HG02678 (cell line): ENCODE measurements around the gene AUNIP.
"Not testable (repeated sequence)": the region's sequence is repeated elsewhere in the genome, so short reads cannot be mapped to it uniquely, and the experiment has no call there.

Source experiments
- ATAC-seq: cut with Tn5 transposase; IDR thresholded peaks from one replicate; pipeline ENCODE4 v1.9.1; 2021; ENCODE audit warnings: mild to moderate bottlenecking, moderate library complexity; ENCODE audit not compliant: unreplicated experiment

Gene AUNIP

DNA sequence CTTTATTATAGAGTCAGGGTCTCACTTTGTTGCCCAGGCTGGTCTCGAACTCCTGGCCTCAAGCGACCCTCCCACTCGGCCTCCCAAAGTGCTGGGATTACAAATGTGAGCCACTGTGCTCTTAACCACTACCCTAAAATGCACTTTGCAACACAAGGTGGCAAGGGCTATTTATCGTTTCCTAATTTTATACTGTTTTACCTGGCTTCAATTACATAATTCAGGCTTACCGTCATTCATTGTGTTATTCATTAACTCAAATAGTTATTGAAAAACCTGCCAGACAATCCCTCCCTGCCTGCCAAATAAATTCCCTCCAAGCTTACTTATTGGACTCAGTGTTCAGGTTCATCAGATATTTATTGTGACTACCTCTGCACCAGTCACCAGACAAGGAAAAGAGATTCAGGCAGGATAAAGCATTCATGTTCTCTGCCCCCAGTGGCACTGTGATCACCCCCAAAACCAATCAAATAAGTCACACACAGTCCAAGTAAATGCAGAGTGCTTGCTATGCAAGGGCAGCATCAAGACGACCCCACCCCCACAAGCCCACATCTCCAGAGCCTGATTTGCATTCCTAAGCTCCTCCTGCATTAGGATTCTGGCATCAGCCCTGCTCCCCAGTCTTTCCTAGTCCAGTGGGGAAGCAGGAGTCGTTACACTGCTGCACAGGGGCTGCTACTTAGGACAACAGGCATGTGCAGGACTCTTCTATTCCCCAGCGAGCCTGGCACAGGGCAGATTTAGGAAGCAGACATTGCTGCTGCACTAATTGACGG lies 8.1 kb upstream of the AUNIP start:
- no peak for ATAC-seq

- ATAC-seq = no peak
Measured at GRCh38 chr1:25866288-25866687, 7.0 kb upstream of the AUNIP start.

DNA sequence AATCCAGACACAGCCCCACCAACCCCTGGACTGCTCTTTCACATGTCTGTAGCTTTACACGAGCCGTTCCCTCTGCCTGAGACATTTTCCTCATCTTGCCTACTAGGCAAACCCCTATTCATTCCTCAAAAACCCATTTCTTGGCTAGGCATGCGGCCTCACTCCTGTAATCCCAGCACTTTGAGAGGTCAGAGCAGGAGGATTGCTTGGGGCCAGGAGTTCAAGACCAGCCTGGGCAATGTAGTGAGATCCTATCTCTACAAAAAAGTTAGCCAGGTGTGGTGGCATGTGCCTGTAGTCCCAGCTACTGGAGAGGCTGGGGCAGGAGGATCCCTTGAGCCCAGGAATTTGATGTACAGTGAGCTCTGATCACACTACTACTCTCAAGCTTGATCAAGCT lies 5.2 kb upstream of the AUNIP start:
- ATAC-seq = no peak

GRCh38 chr1:25863486-25864262 lies 4.4 kb upstream of the AUNIP start:
- ATAC-seq = no peak

DNA sequence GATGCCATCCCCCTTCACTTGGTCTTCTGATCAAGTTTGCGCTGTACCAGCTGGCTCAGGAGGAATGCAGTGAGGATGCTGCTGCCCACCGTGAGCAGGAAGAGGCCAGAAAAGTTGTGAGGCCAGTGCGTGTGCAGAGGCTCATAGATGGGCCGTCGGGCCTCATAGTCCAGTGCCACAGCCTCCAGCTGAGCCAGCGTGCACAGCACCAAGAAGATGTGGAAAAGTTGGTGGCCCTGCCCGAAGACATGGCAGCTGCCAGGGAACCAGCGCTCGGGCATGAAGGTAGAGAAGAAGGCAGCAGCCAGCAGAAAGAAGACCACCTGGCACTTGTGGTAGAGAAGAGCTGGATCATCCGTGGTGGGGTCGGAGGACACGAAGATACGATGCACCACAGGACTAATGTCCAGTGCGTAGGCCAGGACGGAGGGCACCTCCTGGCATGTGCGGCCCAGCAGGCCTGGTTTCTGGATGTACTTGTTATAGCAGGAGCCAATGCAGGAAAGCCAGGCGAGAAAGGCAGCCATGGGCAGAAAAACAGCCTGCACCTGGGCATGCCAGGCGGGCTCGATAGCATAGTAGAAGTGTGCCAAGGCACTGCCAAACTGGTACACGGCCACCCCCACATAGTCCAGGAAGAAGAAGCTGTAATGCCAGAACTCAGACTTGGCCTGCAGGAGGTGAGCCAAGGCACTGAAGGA lies 3.7 kb upstream of the AUNIP start:
- no peak for ATAC-seq

- ATAC-seq = no peak
Measured at GRCh38 chr1:25861316-25862286, 2.3 kb upstream of the AUNIP start.

- no peak for ATAC-seq
Measured at GRCh38 chr1:25858494-25858893, 763 bp downstream of the AUNIP start.

- no peak for ATAC-seq
Measured at GRCh38 chr1:25856856-25857255, 2.4 kb downstream of the AUNIP start.

DNA sequence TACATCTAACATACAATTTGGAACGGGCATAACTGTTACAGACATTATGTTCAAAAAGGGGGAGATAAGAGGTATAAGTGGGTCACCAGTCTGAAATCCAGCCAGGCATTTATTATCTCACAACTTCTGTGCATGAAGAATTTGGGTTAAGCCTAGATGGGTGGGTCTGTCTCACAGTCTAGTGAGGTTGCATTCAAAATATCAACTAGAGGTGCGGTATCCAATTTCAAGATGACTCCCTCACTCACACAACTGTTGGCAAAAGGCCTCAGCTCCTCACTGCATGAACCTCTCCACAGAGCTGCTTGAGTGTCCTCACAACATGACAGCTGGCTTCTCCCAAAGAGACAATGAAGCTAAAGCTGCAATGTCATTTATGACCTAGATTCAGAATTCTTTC lies 4.7 kb downstream of the AUNIP start:
- no peak for ATAC-seq

DNA sequence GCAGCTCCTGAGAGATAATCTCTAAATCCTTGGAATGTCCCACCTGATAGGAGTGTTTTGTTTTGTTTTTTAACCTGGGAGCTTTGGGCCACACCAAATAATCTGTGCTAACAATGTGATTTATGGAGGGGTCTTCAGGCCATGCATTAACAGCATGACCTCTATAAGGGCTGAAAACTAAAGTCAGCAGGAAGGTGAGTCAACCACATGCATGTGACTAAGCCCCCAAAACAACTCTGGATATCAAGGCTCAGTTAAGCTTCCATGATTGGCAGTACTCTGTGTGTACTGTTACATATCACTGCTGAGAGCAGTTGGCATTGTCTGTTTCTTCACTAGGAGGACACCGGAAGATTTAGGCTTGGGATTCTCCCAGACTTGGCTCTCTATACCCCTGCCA lies 10.7 kb downstream of the AUNIP start:
- no peak for ATAC-seq

DNA sequence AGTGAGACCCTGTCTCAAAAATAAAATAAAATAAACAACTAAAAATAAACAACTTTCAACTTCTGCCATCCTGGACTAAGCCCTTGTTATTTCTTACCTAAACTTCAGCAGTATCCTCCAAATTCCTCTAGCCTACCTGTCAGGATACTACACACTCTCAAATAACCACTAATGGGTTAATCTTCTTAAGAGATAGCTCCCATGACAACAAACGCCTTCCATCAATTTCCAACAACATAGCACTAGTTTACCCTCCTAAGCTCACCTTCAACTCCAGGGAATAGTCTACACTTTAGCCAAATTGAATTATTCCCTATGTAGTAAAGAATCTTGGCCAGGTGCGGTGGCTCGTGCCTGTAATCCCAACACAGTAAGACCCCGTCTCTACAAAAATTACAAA lies 11.3 kb downstream of the AUNIP start:
- no peak for ATAC-seq

DNA sequence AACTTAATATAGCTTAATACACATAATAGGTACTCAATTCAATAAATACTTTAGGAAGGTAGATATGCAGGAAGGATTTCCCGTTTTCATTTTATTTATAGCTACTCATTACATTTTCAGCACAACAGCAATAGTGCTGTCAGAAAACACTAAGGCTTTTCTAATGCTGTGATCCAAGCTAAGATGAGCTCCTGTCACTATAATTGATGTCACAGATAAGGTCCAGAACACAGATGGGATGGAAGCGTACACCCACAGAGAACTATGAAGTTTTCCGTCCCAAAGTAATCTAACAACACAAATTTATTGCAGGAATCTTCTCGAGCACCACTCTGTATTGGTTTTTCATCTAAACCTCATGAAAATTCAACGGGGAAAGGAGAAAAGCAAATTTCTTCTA lies 13.6 kb downstream of the AUNIP start:
- no peak for ATAC-seq

- ATAC-seq = no peak
Measured at GRCh38 chr1:25844536-25845337, 14.5 kb downstream of the AUNIP start.

DNA sequence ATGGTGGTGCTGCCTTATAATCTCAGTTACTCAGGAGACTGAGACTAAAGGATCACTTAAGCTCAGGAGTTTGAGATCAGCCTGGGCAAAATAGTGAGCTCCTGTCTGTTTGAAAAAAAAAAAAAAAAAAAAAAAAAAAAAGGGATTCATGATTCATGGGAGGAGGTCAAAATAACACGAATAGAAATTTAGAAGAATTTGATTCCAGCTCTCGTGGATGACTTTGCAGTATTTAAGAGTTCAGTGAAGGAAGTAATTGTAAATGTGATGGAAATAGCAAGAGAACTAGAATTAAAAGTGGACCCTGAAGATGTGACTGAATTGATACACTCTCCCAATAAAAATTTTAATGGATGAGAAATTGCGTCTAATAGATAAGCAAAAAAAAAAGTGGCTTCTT lies 15.8 kb downstream of the AUNIP start:
- ATAC-seq = no peak

DNA sequence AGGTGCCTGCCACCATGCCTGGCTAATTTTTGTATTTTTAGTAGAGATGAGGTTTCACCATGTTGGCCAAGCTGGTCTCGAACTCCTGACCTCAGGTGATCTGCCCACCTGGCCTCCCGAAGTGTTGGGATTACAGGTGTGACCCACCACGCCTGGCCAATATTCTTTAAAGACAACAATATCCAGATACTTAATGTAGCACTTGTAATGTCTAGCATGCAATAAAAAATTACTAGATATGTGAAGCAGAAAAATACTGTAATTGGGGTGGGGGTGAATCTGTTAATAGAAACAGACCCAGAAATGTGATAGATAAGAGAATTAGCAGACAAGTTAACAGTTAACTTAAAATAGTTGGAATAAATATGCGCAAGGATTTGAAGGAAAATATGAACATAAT lies 19.4 kb downstream of the AUNIP start:
- ATAC-seq = not testable (repeated sequence)

- no peak for ATAC-seq
Measured at GRCh38 chr1:25837262-25837875, 21.9 kb downstream of the AUNIP start.

GRCh38 chr1:25836695-25837094 lies 22.6 kb downstream of the AUNIP start:
- no peak for ATAC-seq

DNA sequence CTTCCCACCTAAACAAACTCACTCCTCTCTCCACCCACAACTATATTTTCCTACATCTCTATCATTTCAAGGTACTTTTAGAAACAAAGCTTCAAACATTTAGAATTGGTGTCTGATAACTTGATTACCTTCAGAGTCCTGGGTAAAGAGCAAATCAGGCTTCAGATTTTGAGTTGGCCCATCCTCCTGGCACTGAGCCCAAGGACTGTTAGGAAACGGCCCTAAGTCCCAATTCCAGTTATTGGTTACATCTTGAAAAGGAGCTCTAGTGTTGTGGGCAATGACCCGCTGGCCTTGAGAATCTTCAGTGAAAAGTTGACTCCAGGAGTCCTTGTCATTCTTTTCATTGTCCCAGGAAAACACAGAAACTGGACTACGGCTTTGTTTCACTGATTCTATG lies 24.4 kb downstream of the AUNIP start:
- no peak for ATAC-seq

- ATAC-seq = no peak
Measured at GRCh38 chr1:25833158-25833557, 26.1 kb downstream of the AUNIP start.
